Measurements from ENCODE around the gene ATXN2.
"Not testable (repeated sequence)": the region's sequence is repeated elsewhere in the genome, so short reads cannot be mapped to it uniquely, and the experiment has no call there.

The ATXN2 gene

GRCh38 chr12:111600986-111601385 lies 1.9 kb upstream of the ATXN2 start:
- 95 to 96% methylated on average over 12 of the region's 12 CpGs for WGBS, 2 experiments
- H3K27me3 ChIP-seq (ENCODE audit: control insufficient read depth, insufficient read depth, low read length, poor library complexity, severe bottlenecking); H3K4me3 ChIP-seq (ENCODE audit: insufficient read depth, low read depth, low read length); H3K9me3 ChIP-seq (ENCODE audit: control insufficient read depth, low read length); H3K36me3 ChIP-seq (ENCODE audit: control insufficient read depth, insufficient read depth, low read length); H3K4me1 ChIP-seq (ENCODE audit: control insufficient read depth, insufficient read depth, low read length); H3K27ac ChIP-seq (ENCODE audit: insufficient read depth, low read depth, low read length, poor library complexity, severe bottlenecking): not testable (repeated sequence)

- H3K4me1 ChIP-seq (ENCODE audit: control insufficient read depth, insufficient read depth, low read length) = no peaks in the 10 kb centered on the region
- peak overlapping the region; percentile 91 for H3K27ac ChIP-seq (ENCODE audit: insufficient read depth, low read depth, low read length, poor library complexity, severe bottlenecking)
- H3K36me3 ChIP-seq (ENCODE audit: control insufficient read depth, insufficient read depth, low read length) = no peaks in the 10 kb centered on the region
- H3K27me3 ChIP-seq (ENCODE audit: control insufficient read depth, insufficient read depth, low read length, poor library complexity, severe bottlenecking) = no peaks in the 10 kb centered on the region
- WGBS, 2 experiments = 37 to 43% methylated on average over 5 of the region's 5 CpGs
- peak overlapping the region; percentile 92 for H3K4me3 ChIP-seq (ENCODE audit: insufficient read depth, low read depth, low read length)
- H3K9me3 ChIP-seq (ENCODE audit: control insufficient read depth, low read length) = no peaks in the 10 kb centered on the region
Measured at GRCh38 chr12:111600205-111600642, 1.1 kb upstream of the ATXN2 start.

- Histone ChIP-seq H3K27ac (ENCODE audit: insufficient read depth, low read depth, low read length, poor library complexity, severe bottlenecking) (peak overlapping the region; percentile 91), H3K4me1 (ENCODE audit: control insufficient read depth, insufficient read depth, low read length) (no peaks in the 10 kb centered on the region), H3K27me3 (ENCODE audit: control insufficient read depth, insufficient read depth, low read length, poor library complexity, severe bottlenecking) (no peaks in the 10 kb centered on the region), H3K9me3 (ENCODE audit: control insufficient read depth, low read length) (no peaks in the 10 kb centered on the region), H3K4me3 (ENCODE audit: insufficient read depth, low read depth, low read length) (peak overlapping the region; percentile 92), H3K36me3 (ENCODE audit: control insufficient read depth, insufficient read depth, low read length) (no peaks in the 10 kb centered on the region)
- 1% methylated on average over 56 of the region's 56 CpGs for WGBS, 2 experiments
Measured at GRCh38 chr12:111599453-111600204, 514 bp upstream of the ATXN2 start.

- 0% methylated on average over 67 of the region's 67 CpGs for WGBS, 2 experiments
- Histone ChIP-seq H3K27ac (ENCODE audit: insufficient read depth, low read depth, low read length, poor library complexity, severe bottlenecking) (no peak overlapping the region), H3K36me3 (ENCODE audit: control insufficient read depth, insufficient read depth, low read length) (no peaks in the 10 kb centered on the region), H3K4me1 (ENCODE audit: control insufficient read depth, insufficient read depth, low read length) (no peaks in the 10 kb centered on the region), H3K9me3 (ENCODE audit: control insufficient read depth, low read length) (no peaks in the 10 kb centered on the region), H3K27me3 (ENCODE audit: control insufficient read depth, insufficient read depth, low read length, poor library complexity, severe bottlenecking) (no peaks in the 10 kb centered on the region), H3K4me3 (ENCODE audit: insufficient read depth, low read depth, low read length) (peak overlapping the region; percentile 92)
Measured at GRCh38 chr12:111597831-111598636, 1.1 kb downstream of the ATXN2 start.

GRCh38 chr12:111596985-111597830 lies 1.9 kb downstream of the ATXN2 start:
- H3K4me3 ChIP-seq (ENCODE audit: insufficient read depth, low read depth, low read length) = peak overlapping the region; percentile 92
- H3K4me1 ChIP-seq (ENCODE audit: control insufficient read depth, insufficient read depth, low read length) = no peaks in the 10 kb centered on the region
- no peaks in the 10 kb centered on the region for H3K9me3 ChIP-seq (ENCODE audit: control insufficient read depth, low read length)
- H3K27me3 ChIP-seq (ENCODE audit: control insufficient read depth, insufficient read depth, low read length, poor library complexity, severe bottlenecking) = no peaks in the 10 kb centered on the region
- peak overlapping the region; percentile 56 for H3K27ac ChIP-seq (ENCODE audit: insufficient read depth, low read depth, low read length, poor library complexity, severe bottlenecking)
- H3K36me3 ChIP-seq (ENCODE audit: control insufficient read depth, insufficient read depth, low read length) = no peaks in the 10 kb centered on the region
- 3 to 4% methylated on average over 33 of the region's 33 CpGs for WGBS, 2 experiments

GRCh38 chr12:111595341-111595835 lies 3.7 kb downstream of the ATXN2 start:
- not testable (repeated sequence) for H3K4me3 ChIP-seq (ENCODE audit: insufficient read depth, low read depth, low read length); H3K36me3 ChIP-seq (ENCODE audit: control insufficient read depth, insufficient read depth, low read length); H3K27ac ChIP-seq (ENCODE audit: insufficient read depth, low read depth, low read length, poor library complexity, severe bottlenecking); H3K9me3 ChIP-seq (ENCODE audit: control insufficient read depth, low read length); H3K27me3 ChIP-seq (ENCODE audit: control insufficient read depth, insufficient read depth, low read length, poor library complexity, severe bottlenecking); H3K4me1 ChIP-seq (ENCODE audit: control insufficient read depth, insufficient read depth, low read length)
- WGBS, 2 experiments = 90 to 94% methylated on average over 14 of the region's 15 CpGs

- not testable (repeated sequence) for H3K4me1 ChIP-seq (ENCODE audit: control insufficient read depth, insufficient read depth, low read length); H3K4me3 ChIP-seq (ENCODE audit: insufficient read depth, low read depth, low read length); H3K36me3 ChIP-seq (ENCODE audit: control insufficient read depth, insufficient read depth, low read length); H3K9me3 ChIP-seq (ENCODE audit: control insufficient read depth, low read length); H3K27ac ChIP-seq (ENCODE audit: insufficient read depth, low read depth, low read length, poor library complexity, severe bottlenecking); H3K27me3 ChIP-seq (ENCODE audit: control insufficient read depth, insufficient read depth, low read length, poor library complexity, severe bottlenecking)
- 93 to 96% methylated on average over 6 of the region's 6 CpGs for WGBS, 2 experiments
Measured at GRCh38 chr12:111591399-111592010, 7.6 kb downstream of the ATXN2 start.

GRCh38 chr12:111590552-111590951 lies 8.6 kb downstream of the ATXN2 start:
- no peaks in the 10 kb centered on the region for H3K36me3 ChIP-seq (ENCODE audit: control insufficient read depth, insufficient read depth, low read length)
- no peak overlapping the region for H3K4me3 ChIP-seq (ENCODE audit: insufficient read depth, low read depth, low read length)
- no peaks in the 10 kb centered on the region for H3K4me1 ChIP-seq (ENCODE audit: control insufficient read depth, insufficient read depth, low read length)
- H3K9me3 ChIP-seq (ENCODE audit: control insufficient read depth, low read length) = no peaks in the 10 kb centered on the region
- 89 to 94% methylated on average over 6 of the region's 6 CpGs for WGBS, 2 experiments
- no peaks in the 10 kb centered on the region for H3K27me3 ChIP-seq (ENCODE audit: control insufficient read depth, insufficient read depth, low read length, poor library complexity, severe bottlenecking)
- H3K27ac ChIP-seq (ENCODE audit: insufficient read depth, low read depth, low read length, poor library complexity, severe bottlenecking) = no peak overlapping the region

GRCh38 chr12:111589601-111590000 lies 9.5 kb downstream of the ATXN2 start:
- no peak overlapping the region for H3K27ac ChIP-seq (ENCODE audit: insufficient read depth, low read depth, low read length, poor library complexity, severe bottlenecking)
- no peak overlapping the region for H3K4me3 ChIP-seq (ENCODE audit: insufficient read depth, low read depth, low read length)
- no peaks in the 10 kb centered on the region for H3K27me3 ChIP-seq (ENCODE audit: control insufficient read depth, insufficient read depth, low read length, poor library complexity, severe bottlenecking)
- H3K36me3 ChIP-seq (ENCODE audit: control insufficient read depth, insufficient read depth, low read length) = no peaks in the 10 kb centered on the region
- H3K9me3 ChIP-seq (ENCODE audit: control insufficient read depth, low read length) = no peaks in the 10 kb centered on the region
- H3K4me1 ChIP-seq (ENCODE audit: control insufficient read depth, insufficient read depth, low read length) = no peaks in the 10 kb centered on the region
- WGBS, 2 experiments = 94 to 95% methylated on average over 9 of the region's 9 CpGs

Measured in ectodermal cell (in vitro differentiated cells).